Epithelial cell of proximal tubule (primary cell): ENCODE results near the gene DYNC1LI1. TPM values are rescaled to one million over a fixed set of nuclear protein-coding genes. Genes with fewer than 3 reads are reported as not detected.

Experiments used
- DNase-seq: peaks from one replicate; pipeline ENCODE4 v3.0.0-alpha.2; 2011; ENCODE audit warnings: low read depth
- H3K4me3 ChIP-seq: 2 replicates; pipeline ENCODE4 v1.5.1; 2011; ENCODE audit warnings: low read depth, mild to moderate bottlenecking, low read length
- CTCF ChIP-seq: conservative IDR thresholded peaks from 2 replicates; pipeline ENCODE4 v1.5.1; 2012; ENCODE audit warnings: low read depth, mild to moderate bottlenecking, low read length
- total RNA-seq: library from RNA; depleted of rRNA; stranded (reverse); fragments of >200 nt; gene quantifications from 2 replicates; pipeline ENCODE4 v1.2.3, GENCODE V29; 2015

The DYNC1LI1 gene
- total RNA-seq, 1 donor from 2014 or later, result 40.6 TPM

GRCh38 chr3:32498252-32498651 is 72.4 kb downstream of the DYNC1LI1 start:
- TF ChIP-seq CTCF, result no peak
- H3K4me3 ChIP-seq, result no peak overlapping the region
- no peak for DNase-seq

- H3K4me3 ChIP-seq, result no peak overlapping the region
- DNase-seq, result no peak
- no peak for TF ChIP-seq CTCF
These were observed 75.0 kb downstream of the DYNC1LI1 start for GRCh38 chr3:32495609-32496008.

DNA sequence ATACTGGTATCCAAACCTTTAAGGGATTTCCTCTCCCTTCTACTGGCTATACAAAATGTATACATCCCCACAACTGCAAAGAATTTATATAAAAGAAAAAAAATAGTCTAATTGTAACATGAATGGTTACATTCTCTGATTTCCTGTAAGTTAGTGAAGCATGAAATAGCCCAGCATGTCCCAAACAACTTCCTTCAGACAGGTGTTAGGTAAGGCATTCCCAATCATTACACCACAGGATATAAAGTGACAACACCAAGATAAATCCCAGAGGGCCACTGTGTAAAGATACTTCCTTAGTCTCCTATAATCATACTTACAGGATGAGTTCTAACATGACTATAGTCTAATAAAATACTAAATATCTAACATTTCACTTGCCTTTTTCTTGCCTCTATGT is 75.6 kb downstream of the DYNC1LI1 start:
- TF ChIP-seq CTCF, result no peak
- no peak for DNase-seq
- H3K4me3 ChIP-seq, result no peak overlapping the region

GRCh38 chr3:32493437-32494414 is 76.9 kb downstream of the DYNC1LI1 start:
- no peak overlapping the region for H3K4me3 ChIP-seq
- DNase-seq, result no peak
- TF ChIP-seq CTCF, result no peak

GRCh38 chr3:32492684-32493436 is 77.8 kb downstream of the DYNC1LI1 start:
- H3K4me3 ChIP-seq, result no peak overlapping the region
- no peak for TF ChIP-seq CTCF
- no peak for DNase-seq

DNA sequence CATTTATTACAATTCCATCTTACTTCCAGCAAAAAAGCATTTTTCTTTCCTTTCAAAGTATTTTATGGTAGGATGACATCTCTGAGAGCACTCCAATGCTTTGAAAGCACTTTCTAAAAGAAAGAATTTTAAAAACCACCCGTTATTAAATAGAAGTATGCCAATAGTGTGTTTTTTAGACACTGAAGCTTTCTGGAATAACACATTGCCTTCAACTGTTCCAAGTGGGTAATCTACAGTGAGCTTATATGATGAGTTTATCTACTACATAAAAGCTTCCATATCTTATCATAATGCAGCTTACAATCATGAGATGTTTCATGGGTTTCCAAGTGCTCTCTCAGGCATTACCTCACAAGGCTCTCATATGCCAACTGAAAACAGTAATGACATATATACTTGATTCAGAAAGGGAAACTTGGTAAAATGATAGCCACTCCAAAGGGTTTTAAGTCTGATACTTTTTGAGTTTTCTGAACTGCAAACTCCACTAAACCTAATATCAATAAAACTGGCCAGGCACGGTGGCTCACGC is 82.1 kb downstream of the DYNC1LI1 start:
- TF ChIP-seq CTCF, result no peak
- no peak for DNase-seq
- no peak overlapping the region for H3K4me3 ChIP-seq
